K562 (cell line): Measurements from ENCODE around the gene NFATC4. TPM values are rescaled to one million over a fixed set of nuclear protein-coding genes. Genes with fewer than 3 reads are reported as not detected.

Source experiments
- BDP1 ChIP-seq: IDR thresholded peaks from 3 replicates; pipeline ENCODE4 v1.6.1; 2011; ENCODE audit not compliant: insufficient read length, insufficient read depth
- BRD9 ChIP-seq: fragments of 450-650 bp; IDR thresholded peaks from 2 replicates; pipeline ENCODE4 v1.6.1; 2018; ENCODE audit warnings: low read depth; ENCODE audit not compliant: partially characterized antibody
- CLOCK ChIP-seq: fragments of 250-450 bp; sonication (Bioruptor Pico); IDR thresholded peaks from 2 replicates; pipeline ENCODE4 v1.4.0; 2020; ENCODE audit warnings: mild to moderate bottlenecking, moderate library complexity, borderline replicate concordance
- JUNB ChIP-seq: fragments of 450-650 bp; formaldehyde crosslinking; conservative IDR thresholded peaks from 2 replicates; pipeline ENCODE4 v1.4.0; 2020; ENCODE audit warnings: mild to moderate bottlenecking
- JUND ChIP-seq, 2 experiments: IDR thresholded peaks; 2 replicates in 1 of 2; 3 replicates in 1 of 2; pipeline ENCODE4 v1.6.1; 2011; ENCODE audit warnings: borderline replicate concordance in 2 of 2, low read depth in 2 of 2, low read length in 2 of 2, improper control_type of control experiment in 1 of 2, missing biosample characterization in 1 of 2, missing genetic modification characterization in 1 of 2, missing genetic modification reagents in 1 of 2
- KDM2B ChIP-seq: fragments of 250-450 bp; sonication (Bioruptor Pico); IDR thresholded peaks from 2 replicates; pipeline ENCODE4 v1.8.0; 2021; ENCODE audit warnings: mild to moderate bottlenecking, moderate library complexity
- OTX1 ChIP-seq: fragments of 450-650 bp; formaldehyde crosslinking; IDR thresholded peaks from 2 replicates; pipeline ENCODE4 v1.4.0; 2022; ENCODE audit warnings: mild to moderate bottlenecking
- PATZ1 ChIP-seq: fragments of 250-450 bp; sonication (Bioruptor Pico); IDR thresholded peaks from 2 replicates; pipeline ENCODE4 v1.5.0; 2020; ENCODE audit warnings: mild to moderate bottlenecking, borderline replicate concordance
- POLR2AphosphoS2 ChIP-seq: IDR thresholded peaks from 2 replicates; pipeline ENCODE4 v1.6.1; 2012; ENCODE audit warnings: low read length, improper control_type of control experiment
- RNF2 ChIP-seq: sonication (generic); IDR thresholded peaks from 2 replicates; pipeline ENCODE4 v1.6.1; 2016
- SMARCA4 ChIP-seq: fragments of 450-650 bp; IDR thresholded peaks from 2 replicates; pipeline ENCODE4 v1.6.1; 2016
- TBP ChIP-seq: optimal IDR thresholded peaks from 2 replicates; pipeline ENCODE3; 2011; ENCODE audit warnings: low read depth, low read length, improper control_type of control experiment
- XRCC3 ChIP-seq: fragments of 450-650 bp; IDR thresholded peaks from 2 replicates; pipeline ENCODE4 v1.6.1; 2017; ENCODE audit warnings: mild to moderate bottlenecking, moderate library complexity
- ZBTB17 ChIP-seq: fragments of 450-650 bp; formaldehyde crosslinking; IDR thresholded peaks from 2 replicates; pipeline ENCODE4 v1.4.0; 2020; ENCODE audit warnings: mild to moderate bottlenecking
- ZNF280A ChIP-seq: fragments of 450-650 bp; IDR thresholded peaks from 2 replicates; pipeline ENCODE4 v1.6.1; 2018; ENCODE audit warnings: mild to moderate bottlenecking, low read depth; ENCODE audit not compliant: partially characterized antibody
- ZNF316 ChIP-seq: fragments of 450-650 bp; IDR thresholded peaks from 2 replicates; pipeline ENCODE4 v1.6.1; 2016
- ZNF696 ChIP-seq: fragments of 250-450 bp; sonication (Bioruptor Pico); conservative IDR thresholded peaks from 2 replicates; pipeline ENCODE4 v1.4.0; 2020; ENCODE audit warnings: mild to moderate bottlenecking, moderate library complexity
- ZNF785 ChIP-seq: fragments of 250-450 bp; sonication (Bioruptor Pico); IDR thresholded peaks from 2 replicates; pipeline ENCODE4 v1.4.0; 2020; ENCODE audit warnings: mild to moderate bottlenecking
- ZSCAN32 ChIP-seq: fragments of 450-650 bp; formaldehyde crosslinking; IDR thresholded peaks from 2 replicates; pipeline ENCODE4 v1.4.0; 2020; ENCODE audit warnings: mild to moderate bottlenecking, moderate library complexity
- polyA plus RNA-seq, 8 experiments: library from polyadenylated mRNA; depleted of rRNA in 4 of 8; stranded (reverse) in 5 of 8; unstranded in 3 of 8; fragments of >200 nt; fragmentation: Nextera tagmentation in 2 of 8; fragmentation: Illumina TruSeq in 1 of 8; extraction: Ambion mirVana in 2 of 8; extraction: Trizol in 1 of 8; gene quantifications; 2 replicates each; pipeline versions ENCODE4 v1.2.1 to v1.2.3, GENCODE V29; 2011 to 2014; ENCODE audit warnings: inconsistent platforms in 1 of 8, missing spikeins in 1 of 8
- total RNA-seq, 7 experiments: library from RNA; depleted of rRNA in 6 of 7; stranded (reverse); fragments of >200 nt in 6 of 7; fragmentation: Illumina TruSeq in 2 of 7; extraction: Trizol in 2 of 7; gene quantifications; 2 replicates each; pipeline versions ENCODE4 v1.2.1 to v1.2.3, GENCODE V29; 2011 to 2021; ENCODE audit warnings: low replicate concordance in 1 of 7
- TF ChIP-seq, protein P1 (sequence below), 3 experiments: IDR thresholded peaks in 2 of 3; conservative IDR thresholded peaks in 1 of 3; 2 replicates each; pipeline ENCODE4 v1.5.1; 2011 to 2012; ENCODE audit warnings: low read length in 3 of 3, mild to moderate bottlenecking in 3 of 3, control low read depth in 2 of 3, improper control_type of control experiment in 1 of 3, inconsistent platforms in 1 of 3, low read depth in 1 of 3, mixed read lengths in 1 of 3, moderate library complexity in 1 of 3; ENCODE audit not compliant: insufficient read depth in 2 of 3
- TF ChIP-seq, protein P2 (sequence below): fragments of 250-450 bp; sonication (Bioruptor Pico); IDR thresholded peaks from 2 replicates; pipeline ENCODE4 v1.9.0; 2021; ENCODE audit warnings: mild to moderate bottlenecking

NFATC4 gene
- total and polyA plus RNA-seq, 9 of the 15 experiments (the other 6 are each of a cell fraction or from before 2014, with no cell fraction given), result 0.25 to 3.8 (median 0.78) TPM; not detected in 1

DNA sequence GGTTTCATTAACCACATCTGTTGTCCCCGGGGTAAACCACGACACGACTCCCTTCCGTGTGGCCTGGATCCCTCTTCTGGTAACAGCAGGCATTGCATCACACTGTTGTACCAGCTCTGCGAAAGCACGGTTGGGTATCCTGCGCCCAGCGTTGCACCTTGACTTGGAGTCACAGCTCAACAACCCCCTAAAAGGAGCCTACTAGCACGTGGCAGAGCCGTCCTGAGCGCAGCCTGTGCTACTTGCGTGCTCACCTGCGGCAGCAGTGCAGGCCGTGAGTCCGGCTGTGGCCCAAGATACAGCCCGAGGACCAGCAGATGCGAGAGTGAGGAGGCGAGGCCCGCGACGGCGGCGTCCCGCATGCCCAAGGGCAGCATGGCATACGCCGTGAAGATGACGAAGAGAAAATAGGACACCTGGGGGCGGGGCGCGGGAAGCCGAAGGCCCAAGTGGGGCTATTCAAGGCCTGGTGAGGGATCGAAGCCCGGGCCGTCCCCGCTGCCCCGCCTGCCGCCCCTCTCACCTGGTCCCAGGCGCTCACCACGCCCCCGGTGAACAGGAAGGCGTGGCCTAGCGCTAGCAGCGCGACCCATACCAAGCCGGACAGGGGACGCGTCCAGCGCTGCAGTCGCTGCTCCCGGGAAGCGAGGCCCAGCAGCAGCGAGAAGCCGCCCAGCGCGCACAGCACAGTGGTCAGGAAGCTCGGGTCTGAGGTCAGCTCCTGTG is 35.6 kb upstream of the NFATC4 start (continued):
- no peak for TF ChIP-seq CLOCK
- no peak for TF ChIP-seq ZNF280A
- TF ChIP-seq POLR2AphosphoS2, result no peak
- no peak for TF ChIP-seq SMARCA4
- no peak for TF ChIP-seq PATZ1 (CRISPR knock-in tag)
- TF ChIP-seq ZNF696 (CRISPR knock-in tag), result no peak
- TF ChIP-seq TBP, result no peak
- TF ChIP-seq, protein P1, sequence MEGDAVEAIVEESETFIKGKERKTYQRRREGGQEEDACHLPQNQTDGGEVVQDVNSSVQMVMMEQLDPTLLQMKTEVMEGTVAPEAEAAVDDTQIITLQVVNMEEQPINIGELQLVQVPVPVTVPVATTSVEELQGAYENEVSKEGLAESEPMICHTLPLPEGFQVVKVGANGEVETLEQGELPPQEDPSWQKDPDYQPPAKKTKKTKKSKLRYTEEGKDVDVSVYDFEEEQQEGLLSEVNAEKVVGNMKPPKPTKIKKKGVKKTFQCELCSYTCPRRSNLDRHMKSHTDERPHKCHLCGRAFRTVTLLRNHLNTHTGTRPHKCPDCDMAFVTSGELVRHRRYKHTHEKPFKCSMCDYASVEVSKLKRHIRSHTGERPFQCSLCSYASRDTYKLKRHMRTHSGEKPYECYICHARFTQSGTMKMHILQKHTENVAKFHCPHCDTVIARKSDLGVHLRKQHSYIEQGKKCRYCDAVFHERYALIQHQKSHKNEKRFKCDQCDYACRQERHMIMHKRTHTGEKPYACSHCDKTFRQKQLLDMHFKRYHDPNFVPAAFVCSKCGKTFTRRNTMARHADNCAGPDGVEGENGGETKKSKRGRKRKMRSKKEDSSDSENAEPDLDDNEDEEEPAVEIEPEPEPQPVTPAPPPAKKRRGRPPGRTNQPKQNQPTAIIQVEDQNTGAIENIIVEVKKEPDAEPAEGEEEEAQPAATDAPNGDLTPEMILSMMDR (IDR thresholded peaks at IDR 0.05 in 2 of 3, conservative IDR thresholded peaks at IDR 0.05 in 1 of 3; ENCODE audit: insufficient read depth in 2 of 3, low read depth in 1 of 3, low read length in 3 of 3), result peak; percentile 70 to 85 (median 72)
- TF ChIP-seq OTX1 (CRISPR knock-in tag), result no peak
- no peak for TF ChIP-seq ZBTB17 (CRISPR knock-in tag)
- TF ChIP-seq, protein P2, sequence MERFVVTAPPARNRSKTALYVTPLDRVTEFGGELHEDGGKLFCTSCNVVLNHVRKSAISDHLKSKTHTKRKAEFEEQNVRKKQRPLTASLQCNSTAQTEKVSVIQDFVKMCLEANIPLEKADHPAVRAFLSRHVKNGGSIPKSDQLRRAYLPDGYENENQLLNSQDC (CRISPR knock-in tag), result no peak
- TF ChIP-seq RNF2, result no peak
- no peak for TF ChIP-seq ZNF785 (CRISPR knock-in tag)
- TF ChIP-seq ZSCAN32 (CRISPR knock-in tag), result no peak
- no peak for TF ChIP-seq ZNF316
- TF ChIP-seq XRCC3, result no peak
- TF ChIP-seq JUNB (CRISPR knock-in tag), result no peak
- peak; percentile 40; the same call in 1 of the 2 replicates for TF ChIP-seq KDM2B
- no peak; the same call in 1 of the 2 replicates for TF ChIP-seq JUND (IDR thresholded peaks at IDR 0.05; ENCODE audit: borderline replicate concordance, low read depth, low read length)
- no peak for TF ChIP-seq JUND (tag; IDR thresholded peaks at IDR 0.05; ENCODE audit: borderline replicate concordance, low read depth, low read length)
- TF ChIP-seq BDP1, result no peak
- TF ChIP-seq BRD9, result no peak
